Neural cell (in vitro differentiated cells): ENCODE results near the gene SYK. TPM values are rescaled to one million over a fixed set of nuclear protein-coding genes. Genes with fewer than 3 reads are reported as not detected.

Experiments used
- H2AFZ ChIP-seq: fragments of 200-600, 300-800 bp; sonication (generic), shearing (Covaris generic); 2 replicates; pipeline ENCODE4 v1.6.0; 2014; ENCODE audit warnings: low read depth, mild to moderate bottlenecking, antibody characterized with exemption, low read length, moderate library complexity
- H3F3A ChIP-seq: fragments of 200-600 bp; shearing (Covaris generic); 2 replicates; pipeline ENCODE4 v1.6.1; 2016; ENCODE audit warnings: mild to moderate bottlenecking, moderate library complexity, mixed read lengths, antibody characterized with exemption, low read length; ENCODE audit not compliant: insufficient read depth, poor library complexity, severe bottlenecking
- H3K27ac ChIP-seq: fragments of 200-600, 300-800 bp; sonication (generic), shearing (Covaris generic); 2 replicates; pipeline ENCODE4 v1.5.1; 2014; ENCODE audit warnings: mild to moderate bottlenecking, low read length, moderate library complexity
- H3K27me3 ChIP-seq: fragments of 300-800, 200-600 bp; sonication (generic), shearing (Covaris generic); 2 replicates; pipeline ENCODE4 v1.6.0; 2014; ENCODE audit warnings: mild to moderate bottlenecking, low read depth, low read length, moderate library complexity; ENCODE audit not compliant: insufficient read depth
- H3K36me3 ChIP-seq: fragments of 300-800, 200-600 bp; sonication (generic), shearing (Covaris generic); 2 replicates; pipeline ENCODE4 v1.5.1; 2014; ENCODE audit warnings: mild to moderate bottlenecking, antibody characterized with exemption, low read length, moderate library complexity; ENCODE audit not compliant: insufficient read depth
- H3K4me2 ChIP-seq: fragments of 300-800, 200-600 bp; sonication (generic), shearing (Covaris generic); 2 replicates; pipeline ENCODE4 v1.6.0; 2014; ENCODE audit warnings: mild to moderate bottlenecking, low read length
- H3K4me3 ChIP-seq: fragments of 300-800, 200-600 bp; sonication (generic), shearing (Covaris generic); 2 replicates; pipeline ENCODE4 v1.5.1; 2014; ENCODE audit warnings: mild to moderate bottlenecking, low read length, moderate library complexity
- H3K79me2 ChIP-seq: fragments of 200-600 bp; shearing (Covaris generic); replicated peaks from 2 replicates; pipeline ENCODE4 v1.6.0; 2014; ENCODE audit warnings: mild to moderate bottlenecking, low read length, moderate library complexity; ENCODE audit not compliant: insufficient read depth
- H3K9ac ChIP-seq: fragments of 300-800, 200-600 bp; sonication (generic), shearing (Covaris generic); 2 replicates; pipeline ENCODE4 v1.6.1; 2016; ENCODE audit warnings: mild to moderate bottlenecking, low read length, mixed read lengths
- H3K9me2 ChIP-seq: fragments of 200-600 bp; shearing (Covaris generic); 2 replicates; pipeline ENCODE4 v1.6.1; 2016; ENCODE audit warnings: mild to moderate bottlenecking, low read length, mixed read lengths; ENCODE audit not compliant: insufficient read depth
- H3K9me3 ChIP-seq: fragments of 200-600, 300-800 bp; sonication (generic), shearing (Covaris generic); 2 replicates; pipeline ENCODE4 v1.6.1; 2016; ENCODE audit warnings: mild to moderate bottlenecking, mixed run types, low read length, moderate library complexity, mixed read lengths
- H4K20me1 ChIP-seq: fragments of 200-600 bp; shearing (Covaris generic); 2 replicates; pipeline ENCODE4 v1.6.1; 2016; ENCODE audit warnings: mild to moderate bottlenecking, mixed run types; ENCODE audit not compliant: insufficient read depth
- CTCF ChIP-seq: fragments of 450-650 bp; IDR thresholded peaks from 2 replicates; pipeline ENCODE4 v1.5.1; 2014; ENCODE audit warnings: antibody characterized with exemption, mild to moderate bottlenecking, moderate library complexity; ENCODE audit not compliant: poor library complexity, severe bottlenecking
- EP300 ChIP-seq: fragments of 450-650 bp; conservative IDR thresholded peaks from 2 replicates; pipeline ENCODE4 v1.6.1; 2014; ENCODE audit warnings: antibody characterized with exemption, mild to moderate bottlenecking, moderate library complexity; ENCODE audit not compliant: poor library complexity, severe bottlenecking
- EZH2 ChIP-seq: fragments of 200-600, 300-800 bp; shearing (Covaris generic), sonication (generic); IDR thresholded peaks from 2 replicates; pipeline ENCODE4 v1.6.1; 2014; ENCODE audit warnings: antibody characterized with exemption, low read length, borderline replicate concordance, mild to moderate bottlenecking; ENCODE audit not compliant: insufficient read depth, poor library complexity, severe bottlenecking
- MXI1 ChIP-seq: fragments of 450-650 bp; conservative IDR thresholded peaks from 2 replicates; pipeline ENCODE4 v1.6.1; 2014; ENCODE audit warnings: antibody characterized with exemption, mild to moderate bottlenecking; ENCODE audit not compliant: poor library complexity, severe bottlenecking
- POLR2AphosphoS5 ChIP-seq: IDR thresholded peaks from 2 replicates; pipeline ENCODE4 v1.6.1; 2012
- RAD21 ChIP-seq: fragments of 450-650 bp; conservative IDR thresholded peaks from 2 replicates; pipeline ENCODE4 v1.6.1; 2014; ENCODE audit warnings: antibody characterized with exemption, mild to moderate bottlenecking, moderate library complexity
- REST ChIP-seq: IDR thresholded peaks from 2 replicates; pipeline ENCODE4 v1.6.1; 2012; ENCODE audit warnings: borderline replicate concordance
- SMC3 ChIP-seq: fragments of 450-650 bp; conservative IDR thresholded peaks from 2 replicates; pipeline ENCODE4 v1.6.1; 2014; ENCODE audit warnings: antibody characterized with exemption, mild to moderate bottlenecking, moderate library complexity; ENCODE audit not compliant: poor library complexity
- TAF1 ChIP-seq: IDR thresholded peaks from 2 replicates; pipeline ENCODE4 v1.6.1; 2012; ENCODE audit warnings: low read depth
- polyA plus RNA-seq: library from polyadenylated mRNA; depleted of rRNA; stranded (reverse); fragments of >200 nt; gene quantifications from 2 replicates; pipeline ENCODE4 v1.2.3, GENCODE V29; 2014

Gene SYK
- polyA plus RNA-seq, 1 donor from 2014 or later = not detected

- no peaks in the 10 kb centered on the region for H3K27me3 ChIP-seq
- no peaks in the 10 kb centered on the region for H3K79me2 ChIP-seq
- TF ChIP-seq EP300 (no peak), SMC3 (no peak), REST (no peak), EZH2 (no peak), MXI1 (no peak), TAF1 (no peak), POLR2AphosphoS5 (no peak), RAD21 (no peak), CTCF (no peak)
- H4K20me1 ChIP-seq = no peaks in the 10 kb centered on the region
- no peaks in the 10 kb centered on the region for H3K9me3 ChIP-seq
- H3K9ac ChIP-seq = no peak overlapping the region
- no peak overlapping the region for H3K27ac ChIP-seq
- H2AFZ ChIP-seq = no peak overlapping the region
- H3K9me2 ChIP-seq = no peaks in the 10 kb centered on the region
- no peaks in the 10 kb centered on the region for H3F3A ChIP-seq
- H3K4me3 ChIP-seq = no peak overlapping the region
- H3K4me2 ChIP-seq = no peak overlapping the region
- no peaks in the 10 kb centered on the region for H3K36me3 ChIP-seq
Measured at GRCh38 chr9:90909225-90909624, 107.6 kb downstream of the SYK start.

- H3K27me3 ChIP-seq = no peaks in the 10 kb centered on the region
- H3K4me3 ChIP-seq = no peak overlapping the region
- H2AFZ ChIP-seq = no peak overlapping the region
- H3K79me2 ChIP-seq = no peaks in the 10 kb centered on the region
- TF ChIP-seq SMC3 (no peak), TAF1 (no peak), RAD21 (no peak), EZH2 (no peak), EP300 (no peak)
- H3K27ac ChIP-seq = no peak overlapping the region
- H4K20me1 ChIP-seq = no peaks in the 10 kb centered on the region
- H3K4me2 ChIP-seq = no peak overlapping the region
- H3K36me3 ChIP-seq = no peaks in the 10 kb centered on the region
- no peak overlapping the region for H3K9ac ChIP-seq
- no peaks in the 10 kb centered on the region for H3F3A ChIP-seq
- H3K9me2 ChIP-seq = no peaks in the 10 kb centered on the region
- H3K9me3 ChIP-seq = no peaks in the 10 kb centered on the region
Measured at GRCh38 chr9:90909747-90910283, 108.2 kb downstream of the SYK start.
